ENCODE results near the gene LMF1. TPM values are rescaled to one million over a fixed set of nuclear protein-coding genes. Genes with fewer than 3 reads are reported as not detected.
"Not testable (repeated sequence)": the region's sequence is repeated elsewhere in the genome, so short reads cannot be mapped to it uniquely, and the experiment has no call there.

The LMF1 gene
- total and polyA plus RNA-seq, 2 donors from 2014 or later: 15.4 to 28.6 TPM

DNA sequence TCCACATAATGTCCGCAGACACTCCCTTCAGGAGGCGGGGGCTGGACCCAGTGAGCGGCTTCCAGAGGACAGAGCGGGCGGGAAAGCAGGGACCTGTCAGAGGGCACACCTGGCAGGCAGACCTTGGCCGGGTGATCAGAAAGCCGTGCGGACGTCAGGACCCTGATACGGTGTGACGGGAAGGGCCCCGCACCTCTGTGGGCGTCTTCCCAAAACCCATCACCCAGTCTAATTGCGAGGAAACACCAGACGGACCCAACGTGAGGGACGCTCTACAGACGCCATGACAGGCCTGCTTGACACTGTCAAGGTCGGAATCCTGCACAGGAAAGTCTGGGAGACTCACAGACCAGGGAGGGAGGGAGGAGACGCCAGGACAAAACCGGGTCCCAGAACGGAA lies 8.4 kb downstream of the LMF1 start:
- no peaks in the 10 kb centered on the region for H3K9me3 ChIP-seq (ENCODE audit: control insufficient read depth in 2 of 3, insufficient read depth in 1 of 3, low read length in 3 of 3)
- no peaks in the 10 kb centered on the region for H3K27me3 ChIP-seq (ENCODE audit: control insufficient read depth, insufficient read depth, low read length)
- TF ChIP-seq, protein P1, sequence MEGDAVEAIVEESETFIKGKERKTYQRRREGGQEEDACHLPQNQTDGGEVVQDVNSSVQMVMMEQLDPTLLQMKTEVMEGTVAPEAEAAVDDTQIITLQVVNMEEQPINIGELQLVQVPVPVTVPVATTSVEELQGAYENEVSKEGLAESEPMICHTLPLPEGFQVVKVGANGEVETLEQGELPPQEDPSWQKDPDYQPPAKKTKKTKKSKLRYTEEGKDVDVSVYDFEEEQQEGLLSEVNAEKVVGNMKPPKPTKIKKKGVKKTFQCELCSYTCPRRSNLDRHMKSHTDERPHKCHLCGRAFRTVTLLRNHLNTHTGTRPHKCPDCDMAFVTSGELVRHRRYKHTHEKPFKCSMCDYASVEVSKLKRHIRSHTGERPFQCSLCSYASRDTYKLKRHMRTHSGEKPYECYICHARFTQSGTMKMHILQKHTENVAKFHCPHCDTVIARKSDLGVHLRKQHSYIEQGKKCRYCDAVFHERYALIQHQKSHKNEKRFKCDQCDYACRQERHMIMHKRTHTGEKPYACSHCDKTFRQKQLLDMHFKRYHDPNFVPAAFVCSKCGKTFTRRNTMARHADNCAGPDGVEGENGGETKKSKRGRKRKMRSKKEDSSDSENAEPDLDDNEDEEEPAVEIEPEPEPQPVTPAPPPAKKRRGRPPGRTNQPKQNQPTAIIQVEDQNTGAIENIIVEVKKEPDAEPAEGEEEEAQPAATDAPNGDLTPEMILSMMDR (IDR thresholded peaks at IDR 0.05; ENCODE audit: borderline replicate concordance, extremely low read depth, insufficient read depth): no peak
- no peak overlapping the region for H3K9ac ChIP-seq (ENCODE audit: low read length in 3 of 3)
- intact Hi-C loops (cut with DNase I): no loop called here
- no peak overlapping the region for H3K4me3 ChIP-seq (ENCODE audit: low read length in 3 of 3)
- DNase-seq: peak in 2 of 5 donors; percentile 40 to 56
- no peak overlapping the region for H3K27ac ChIP-seq (ENCODE audit: low read depth in 2 of 2, low read length in 2 of 2)
- H3K36me3 ChIP-seq (ENCODE audit: control insufficient read depth in 2 of 3, insufficient read depth in 3 of 3, low read length in 3 of 3): no peaks in the 10 kb centered on the region
- H3K4me1 ChIP-seq (ENCODE audit: control insufficient read depth in 2 of 3, insufficient read depth in 2 of 3, low read depth in 1 of 3, low read length in 3 of 3): no peaks in the 10 kb centered on the region
- no peak for FAIRE-seq

DNA sequence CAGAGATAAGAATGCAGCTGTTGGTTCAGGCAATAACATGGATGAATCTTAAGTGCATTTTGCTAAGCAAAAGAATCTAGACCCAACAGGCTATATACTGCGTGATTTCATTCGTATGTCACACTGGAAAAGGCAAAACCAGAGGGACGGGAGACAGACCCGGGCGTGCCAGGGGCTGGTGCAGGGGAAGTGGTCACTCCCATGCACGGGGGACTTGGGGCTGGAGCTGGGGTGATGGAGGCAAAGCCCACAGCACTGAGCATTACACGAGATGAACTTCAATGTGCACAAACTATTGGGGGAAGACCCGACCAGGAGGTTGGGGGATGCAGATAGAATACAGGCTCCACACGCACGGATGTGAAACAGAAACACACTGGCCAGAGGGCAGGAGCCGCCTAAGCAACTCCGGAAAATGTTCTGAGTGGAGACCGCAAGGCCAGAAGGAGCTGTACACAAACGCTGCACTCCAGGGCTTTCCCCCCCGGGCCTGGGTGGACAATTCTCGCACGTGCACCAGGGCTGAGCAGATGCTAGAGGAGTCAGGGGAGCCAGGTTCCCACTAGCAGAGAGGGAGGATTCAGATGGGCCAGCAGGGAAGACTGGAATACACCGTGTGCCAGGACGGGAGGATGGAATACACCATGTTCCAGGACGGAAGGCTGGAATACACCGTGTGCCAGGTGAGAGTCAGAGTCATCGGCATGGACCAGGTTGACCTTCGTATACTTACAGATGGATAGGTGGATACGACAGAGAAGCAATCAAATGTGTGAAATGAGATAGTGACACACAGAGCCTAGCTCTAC lies 11.3 kb downstream of the LMF1 start:
- peak in 1 of 5 donors; percentile 58 for DNase-seq

DNA sequence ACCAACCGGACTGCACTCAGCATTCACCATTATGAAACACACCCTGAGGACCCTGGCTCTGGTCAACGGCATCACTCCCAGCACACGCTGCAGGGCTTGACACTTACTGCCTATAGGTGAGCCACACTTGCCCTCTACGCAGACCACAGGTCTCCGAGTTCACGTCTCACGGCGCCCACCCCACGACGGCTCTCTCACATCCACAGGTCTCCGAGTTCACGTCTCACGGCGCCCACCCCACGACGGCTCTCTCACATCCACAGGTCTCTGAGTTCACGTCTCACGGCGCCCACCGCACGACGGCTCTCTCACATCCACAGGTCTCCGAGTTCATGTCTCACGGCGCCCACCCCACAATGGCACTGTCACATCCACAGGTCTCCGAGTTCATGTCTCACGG lies 15.0 kb downstream of the LMF1 start:
- H3K9me3 ChIP-seq (ENCODE audit: control insufficient read depth in 2 of 3, insufficient read depth in 1 of 3, low read length in 3 of 3); H3K27me3 ChIP-seq (ENCODE audit: control insufficient read depth, insufficient read depth, low read length); H3K9ac ChIP-seq (ENCODE audit: low read length in 3 of 3); intact Hi-C loops (cut with DNase I); H3K4me3 ChIP-seq (ENCODE audit: low read length in 3 of 3); FAIRE-seq; H3K27ac ChIP-seq (ENCODE audit: low read depth in 2 of 2, low read length in 2 of 2); H3K4me1 ChIP-seq (ENCODE audit: control insufficient read depth in 2 of 3, insufficient read depth in 2 of 3, low read depth in 1 of 3, low read length in 3 of 3): not testable (repeated sequence)
- DNase-seq: peak in 1 of 5 donors; percentile 42
- peaks cover 2 to 12% (median 9%) of the 10 kb centered on the region in 3 donors for H3K36me3 ChIP-seq (ENCODE audit: control insufficient read depth in 2 of 3, insufficient read depth in 3 of 3, low read length in 3 of 3)

More for the DNA sequence above, 11.3 kb downstream of the LMF1 start:
- Histone ChIP-seq H3K4me1 (ENCODE audit: control insufficient read depth in 2 of 3, insufficient read depth in 2 of 3, low read depth in 1 of 3, low read length in 3 of 3) (no peaks in the 10 kb centered on the region), H3K27ac (ENCODE audit: low read depth in 2 of 2, low read length in 2 of 2) (no peak overlapping the region), H3K36me3 (ENCODE audit: control insufficient read depth in 2 of 3, insufficient read depth in 3 of 3, low read length in 3 of 3) (peaks cover 0 to 2% (median 1%) of the 10 kb centered on the region in 3 donors), H3K9ac (ENCODE audit: low read length in 3 of 3) (no peak overlapping the region), H3K27me3 (ENCODE audit: control insufficient read depth, insufficient read depth, low read length) (no peaks in the 10 kb centered on the region), H3K4me3 (ENCODE audit: low read length in 3 of 3) (no peak overlapping the region), H3K9me3 (ENCODE audit: control insufficient read depth in 2 of 3, insufficient read depth in 1 of 3, low read length in 3 of 3) (no peaks in the 10 kb centered on the region)
- intact Hi-C loops (cut with DNase I): no loop called here
- no peak for FAIRE-seq
- TF ChIP-seq, protein P1 (IDR thresholded peaks at IDR 0.05; ENCODE audit: borderline replicate concordance, extremely low read depth, insufficient read depth): no peak

DNA sequence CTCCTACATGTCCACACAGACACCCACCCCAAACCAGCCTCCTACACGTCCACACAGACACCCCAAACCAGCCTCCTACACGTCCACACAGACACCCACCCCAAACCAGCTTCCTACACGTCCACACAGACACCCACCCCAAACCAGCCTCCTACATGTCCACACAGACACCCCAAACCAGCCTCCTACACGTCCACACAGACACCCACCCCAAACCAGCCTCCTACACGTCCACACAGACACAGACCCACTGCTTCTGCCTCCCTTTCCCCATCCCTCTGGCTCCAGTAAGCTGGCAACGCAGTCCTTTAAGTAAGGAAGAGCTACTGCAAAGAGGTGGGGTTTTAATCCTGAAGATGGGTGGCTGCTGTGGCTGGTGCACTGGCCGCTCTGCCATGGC lies 17.0 kb downstream of the LMF1 start:
- FAIRE-seq; H3K27ac ChIP-seq (ENCODE audit: low read depth in 2 of 2, low read length in 2 of 2); H3K9me3 ChIP-seq (ENCODE audit: control insufficient read depth in 2 of 3, insufficient read depth in 1 of 3, low read length in 3 of 3); H3K9ac ChIP-seq (ENCODE audit: low read length in 3 of 3); intact Hi-C loops (cut with DNase I); H3K4me3 ChIP-seq (ENCODE audit: low read length in 3 of 3); DNase-seq; H3K27me3 ChIP-seq (ENCODE audit: control insufficient read depth, insufficient read depth, low read length); H3K4me1 ChIP-seq (ENCODE audit: control insufficient read depth in 2 of 3, insufficient read depth in 2 of 3, low read depth in 1 of 3, low read length in 3 of 3): not testable (repeated sequence)
- peaks cover 2 to 12% (median 9%) of the 10 kb centered on the region in 3 donors for H3K36me3 ChIP-seq (ENCODE audit: control insufficient read depth in 2 of 3, insufficient read depth in 3 of 3, low read length in 3 of 3)

All from kidney (tissue), 14 donors.